Stimulated activated CD4-positive, alpha-beta T cell treated with anti-CD3 and anti-CD28 coated beads, Interleukin-12 subunit alpha, Interleukin-12 subunit beta, amount 100 ng/mL, for 4 hours (primary cell): ENCODE measurements around the gene LZIC.

Experiments
- DNase-seq: peaks from one replicate; pipeline ENCODE4 v3.0.0-alpha.2; 2020

Gene LZIC

DNA sequence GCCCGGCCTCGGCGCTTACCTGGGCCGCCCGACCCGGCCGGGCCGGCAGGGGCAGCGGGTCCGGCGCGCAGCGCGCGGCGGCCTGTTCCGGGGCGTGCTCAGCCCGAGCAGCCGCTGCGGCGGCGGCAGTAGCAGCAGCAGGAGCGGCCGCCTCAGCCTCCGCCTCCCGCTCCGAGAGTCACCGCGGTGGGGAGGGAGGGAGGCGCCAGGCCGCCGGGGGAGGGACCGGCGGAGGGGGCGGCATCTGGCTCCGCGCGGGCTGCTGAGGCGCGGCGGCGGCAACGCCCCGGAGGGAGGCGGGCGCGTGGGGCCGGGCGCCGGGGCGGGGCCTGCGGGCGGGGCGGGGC, 33.1 kb downstream of the LZIC start, which contains the start of gene CTNNBIP1:
TSS of gene CTNNBIP1 (minus strand) at position 194 of the 347 bp plus-strand sequence. CDS start 38,205 bp downstream, outside the sequence.
- no peak for DNase-seq

DNA sequence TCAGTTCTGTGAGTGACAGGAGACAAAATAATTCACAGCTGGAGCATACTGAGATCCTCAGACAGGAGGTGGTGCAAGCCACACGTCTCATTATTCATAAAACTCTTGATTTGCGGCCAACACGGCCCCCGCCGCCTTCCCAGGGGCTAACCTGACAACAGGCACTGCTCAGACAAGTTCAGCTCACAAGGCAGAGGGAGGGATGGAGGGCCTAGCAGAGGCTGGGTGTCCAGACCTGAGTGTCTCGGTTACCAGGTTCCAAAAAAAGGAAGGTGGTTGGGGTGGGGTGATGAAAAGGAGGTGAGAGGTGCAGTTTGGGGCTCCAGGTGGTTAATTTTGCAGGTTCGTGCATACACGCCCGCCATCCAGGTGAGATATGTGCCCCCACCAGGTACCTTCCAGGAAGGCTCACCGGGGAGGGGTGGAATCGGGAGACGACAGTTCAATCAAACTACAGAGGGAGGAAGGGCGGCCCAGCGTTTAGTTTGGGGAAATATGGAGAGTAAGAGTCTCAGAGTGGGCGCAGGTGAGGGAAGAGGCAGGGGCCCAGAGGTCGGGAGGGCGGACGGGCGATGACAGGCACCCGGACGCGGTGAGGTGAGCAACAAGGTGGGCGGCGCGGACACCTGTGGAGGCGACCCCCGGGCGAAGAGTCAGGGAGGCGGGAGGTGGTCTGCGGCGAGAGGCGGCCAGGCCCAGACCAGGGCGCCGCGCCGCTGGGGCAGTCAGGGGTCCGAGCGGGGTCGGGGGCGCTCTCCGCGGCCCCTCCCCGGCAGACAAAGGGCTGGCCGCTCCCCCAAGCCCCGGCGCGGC, 33.8 kb downstream of the LZIC start:
- peak; percentile 20 for DNase-seq

DNA sequence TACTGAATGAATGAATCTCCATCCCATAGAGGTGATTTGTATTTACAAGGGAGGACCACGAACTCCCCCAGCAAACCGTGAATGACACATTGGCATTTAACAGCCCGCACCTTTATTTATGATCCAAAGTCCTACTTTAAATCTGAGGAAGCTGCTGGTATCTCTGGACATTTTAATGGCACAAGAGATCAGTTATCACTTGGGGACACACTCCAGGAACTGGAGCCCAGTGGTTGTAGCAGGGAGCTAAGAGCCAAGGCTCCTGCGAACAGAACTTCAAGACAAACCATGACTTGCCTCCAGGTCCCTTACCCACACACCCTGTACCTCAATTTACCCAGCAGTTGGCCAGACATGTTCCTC, 34.3 kb downstream of the LZIC start:
- DNase-seq, result no peak

DNA sequence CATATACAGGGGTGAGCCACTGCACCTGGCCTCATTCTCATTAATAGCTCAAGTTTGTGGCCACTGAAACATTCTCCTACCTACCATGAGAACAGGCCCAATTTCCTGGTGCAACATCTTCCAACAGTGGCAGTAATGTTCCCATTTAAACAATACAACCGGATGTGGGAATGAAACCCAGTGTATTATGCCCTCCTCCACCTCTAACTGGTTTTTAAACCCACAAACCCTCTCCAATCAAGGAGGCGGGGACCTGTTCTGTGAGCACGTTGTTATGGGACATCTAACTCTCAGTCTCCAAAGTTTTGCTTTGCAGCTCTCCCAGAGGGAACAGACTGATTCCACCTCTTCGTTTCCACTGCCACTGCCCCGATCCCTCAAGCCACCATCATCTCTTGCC, 35.8 kb downstream of the LZIC start:
- no peak for DNase-seq

DNA sequence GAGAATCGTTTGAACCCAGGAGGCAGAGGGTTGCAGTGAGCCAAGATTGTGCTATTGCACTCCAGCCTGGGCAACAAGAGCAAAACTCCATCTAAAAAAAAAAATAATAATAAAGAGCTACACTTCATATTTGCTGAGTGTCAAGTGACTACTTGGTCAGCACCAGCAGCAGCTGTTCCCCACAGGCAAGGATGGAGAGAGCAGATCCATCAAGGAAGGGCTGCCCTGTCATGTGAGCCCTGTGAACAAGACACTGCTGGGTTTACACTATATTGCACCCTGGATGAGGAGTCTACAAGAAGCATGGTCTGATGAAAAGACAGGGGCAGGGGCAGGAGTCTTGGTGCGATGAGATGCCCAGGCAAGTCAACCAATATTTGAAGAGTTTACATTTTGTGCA, 36.7 kb downstream of the LZIC start:
- no peak for DNase-seq

DNA sequence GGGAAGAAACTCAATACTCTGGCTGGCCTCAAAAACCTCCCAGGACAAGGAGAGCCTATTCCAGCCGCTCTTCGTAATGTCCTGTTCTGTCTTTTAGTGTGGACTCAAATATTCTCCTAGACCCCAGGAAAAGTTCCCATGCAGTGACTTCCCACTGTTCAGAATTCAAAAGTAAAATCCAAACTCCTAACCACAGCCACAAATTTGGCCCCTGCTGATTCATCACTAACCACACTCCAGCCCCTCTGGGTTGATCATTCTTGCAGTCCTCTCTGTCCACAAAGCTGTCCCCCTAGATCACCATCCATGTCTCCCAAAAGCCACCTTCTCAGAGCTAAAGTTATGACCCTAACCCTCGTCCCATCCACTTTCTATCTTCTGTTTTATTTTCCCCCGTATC, 38.2 kb downstream of the LZIC start:
- no peak for DNase-seq

DNA sequence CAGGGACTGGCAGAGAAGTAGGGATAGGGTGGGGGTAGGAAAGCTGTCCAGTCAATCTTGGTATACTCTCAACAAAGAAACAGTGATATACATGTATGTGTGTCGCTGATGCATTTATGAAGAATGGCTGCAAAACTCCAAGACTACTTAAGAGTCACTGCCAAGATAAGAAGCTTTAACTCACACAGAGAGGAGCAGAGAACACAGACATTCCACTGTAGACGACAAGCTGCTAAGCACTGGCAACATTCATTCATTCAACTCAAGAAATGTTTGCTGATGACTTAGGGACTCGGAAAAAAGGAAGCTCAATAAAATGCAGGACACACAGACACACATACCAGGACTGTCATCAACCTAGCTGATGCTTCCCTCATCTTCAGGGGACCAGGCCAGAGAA, 38.6 kb downstream of the LZIC start:
- no peak for DNase-seq

DNA sequence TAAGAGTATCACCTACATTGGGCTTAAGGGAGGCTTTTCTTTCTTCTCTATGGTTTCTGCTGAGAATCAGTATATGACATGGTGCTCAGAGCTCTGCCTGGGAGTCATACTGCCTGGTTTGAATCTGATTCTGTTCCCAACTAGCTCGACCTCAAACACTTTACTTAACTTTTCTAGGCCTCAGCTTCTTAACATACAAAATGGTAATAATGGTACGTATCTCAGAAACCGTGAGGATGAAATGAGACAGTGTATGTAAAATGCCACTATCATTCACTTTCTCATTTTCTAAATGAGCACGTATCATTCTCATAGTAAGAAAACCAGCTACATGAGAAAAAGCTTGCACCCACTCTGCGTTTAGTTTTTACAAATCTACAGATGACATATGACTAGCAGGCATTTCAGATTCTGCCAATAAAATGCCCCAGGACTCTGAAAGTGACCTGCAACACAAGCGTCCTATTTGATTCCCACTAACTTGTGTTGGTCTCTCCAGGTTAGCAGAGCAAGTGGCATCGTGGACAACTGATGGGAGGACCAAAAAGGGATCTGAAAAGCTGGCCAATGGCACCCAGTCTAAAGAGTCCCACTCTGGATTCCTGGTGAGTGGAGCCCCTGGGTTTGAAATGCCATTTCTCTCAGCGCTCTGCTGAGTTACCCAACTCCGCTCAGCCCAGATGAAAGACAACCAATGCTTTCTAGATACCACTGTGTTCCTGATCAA, 39.2 kb downstream of the LZIC start:
- no peak for DNase-seq

DNA sequence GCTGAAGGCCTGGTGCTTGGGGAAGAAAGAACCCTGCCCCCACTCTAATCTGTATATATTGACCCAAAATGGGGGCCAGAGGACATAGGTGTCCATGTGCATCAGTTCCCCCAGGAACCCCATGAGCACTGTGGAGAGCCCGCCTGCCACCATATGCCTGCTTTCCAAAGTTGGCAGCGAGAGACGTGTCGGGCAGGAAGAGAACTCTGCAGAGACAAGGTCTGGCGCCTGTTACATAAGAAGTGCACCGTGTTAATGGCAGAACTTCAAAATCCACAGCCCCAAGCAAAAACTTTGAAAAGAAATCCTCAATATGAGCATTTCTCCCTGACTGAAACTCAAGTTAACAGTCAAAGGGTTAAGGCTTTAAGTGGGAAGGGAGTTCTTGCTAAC, 41.1 kb downstream of the LZIC start:
- no peak for DNase-seq

DNA sequence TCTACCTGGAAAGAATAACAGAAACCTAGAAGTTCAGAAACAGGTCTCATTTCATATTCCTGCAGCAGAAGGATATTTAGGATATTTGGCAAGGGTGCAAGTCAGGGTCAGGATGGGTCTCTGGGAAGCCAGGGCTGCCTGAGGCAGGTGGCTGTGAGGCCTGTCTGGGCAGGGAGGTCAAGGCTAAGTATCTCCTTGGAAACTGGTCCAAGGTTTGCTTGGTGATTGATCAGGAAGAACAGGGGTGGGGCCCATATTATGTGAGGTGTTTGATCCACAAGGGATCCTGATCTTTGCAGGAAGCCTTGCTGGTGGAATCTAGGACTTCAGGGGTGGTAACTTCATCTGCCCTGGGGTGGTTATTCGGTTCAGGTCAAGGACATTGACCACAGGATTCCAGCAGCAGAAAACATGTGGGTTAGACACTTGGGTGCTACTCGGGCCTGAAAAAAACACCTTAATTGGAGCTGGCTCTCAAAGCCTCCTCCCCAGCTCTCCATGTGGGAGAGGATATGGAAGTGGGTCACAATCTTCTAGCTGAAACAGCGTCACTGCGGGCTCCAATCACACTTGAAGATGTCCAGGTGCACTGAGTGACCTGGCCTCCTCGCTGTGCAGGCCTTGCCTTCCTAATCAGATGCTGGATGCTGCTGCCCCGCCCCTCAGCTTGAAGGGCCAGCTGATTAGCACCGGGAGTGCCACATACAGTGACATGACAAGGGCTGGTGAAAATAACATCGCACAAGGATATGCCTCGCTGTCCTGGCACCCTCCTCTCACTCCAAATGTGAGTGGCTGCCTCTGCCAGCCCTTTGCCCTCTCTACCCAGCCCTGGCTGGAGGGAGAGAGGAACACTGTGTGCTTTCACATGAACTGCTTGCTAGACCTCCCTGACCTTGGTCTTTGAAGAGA, 41.8 kb downstream of the LZIC start:
- DNase-seq, result no peak

DNA sequence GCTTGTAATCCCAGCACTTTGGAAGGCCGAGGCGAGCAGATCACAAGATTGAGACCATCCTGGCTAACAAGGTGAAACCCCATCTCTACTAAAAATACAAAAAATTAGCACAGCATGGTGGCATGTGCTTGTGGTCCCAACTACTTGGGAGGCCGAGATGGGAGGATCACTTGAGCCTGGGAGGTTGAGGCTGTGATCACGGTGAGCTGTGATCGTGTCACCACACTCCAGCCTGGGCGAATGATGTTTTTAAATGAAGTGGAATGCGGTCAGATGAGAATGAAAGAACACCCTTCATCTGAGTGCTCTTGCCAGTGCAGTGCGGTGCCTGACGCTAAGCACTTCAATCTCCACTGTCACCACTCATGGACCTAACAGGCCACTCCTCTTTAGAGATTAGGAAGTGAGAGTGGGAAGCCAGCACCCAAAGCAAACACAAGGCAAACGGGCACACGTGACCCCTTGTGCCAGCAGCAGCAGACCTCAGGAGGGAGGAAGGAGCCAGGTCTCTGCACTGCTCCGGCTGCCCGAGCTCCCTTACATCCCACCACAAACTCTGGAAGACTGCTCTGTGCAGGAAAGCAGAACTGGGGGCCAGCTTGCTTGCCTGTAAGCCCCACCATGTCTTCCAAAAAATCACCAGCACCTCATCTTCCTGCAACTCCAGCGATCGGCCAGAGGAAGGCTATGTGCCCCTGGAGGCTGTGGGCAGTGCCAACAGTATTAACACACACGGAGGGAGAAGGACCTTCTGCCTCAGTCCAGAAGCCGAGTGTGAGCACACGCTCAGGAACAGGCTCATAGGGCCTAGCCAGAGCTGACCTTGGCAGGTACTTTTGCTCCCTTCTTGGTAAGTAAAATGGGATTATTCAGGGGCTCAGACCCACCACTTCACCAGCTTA, 42.8 kb downstream of the LZIC start:
- DNase-seq, result no peak

DNA sequence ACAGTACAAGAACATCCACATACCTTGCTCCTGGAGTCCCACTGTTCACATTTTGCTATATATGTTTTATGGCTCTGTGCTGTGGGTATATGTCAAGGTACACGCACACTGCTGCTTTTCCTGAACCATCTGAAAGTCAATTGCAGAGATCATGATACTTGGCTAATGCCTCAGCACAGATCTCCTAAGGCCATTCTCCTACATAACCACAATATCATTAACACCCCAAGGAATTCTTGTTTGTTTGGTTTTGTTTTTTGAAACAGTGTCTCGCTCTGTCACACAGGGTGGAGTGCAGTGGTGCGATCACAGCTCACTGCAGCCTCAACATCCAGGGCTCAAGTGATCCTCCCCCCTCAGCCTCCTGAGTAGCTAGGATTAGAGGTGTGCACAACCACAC, 49.1 kb downstream of the LZIC start:
- no peak for DNase-seq

DNA sequence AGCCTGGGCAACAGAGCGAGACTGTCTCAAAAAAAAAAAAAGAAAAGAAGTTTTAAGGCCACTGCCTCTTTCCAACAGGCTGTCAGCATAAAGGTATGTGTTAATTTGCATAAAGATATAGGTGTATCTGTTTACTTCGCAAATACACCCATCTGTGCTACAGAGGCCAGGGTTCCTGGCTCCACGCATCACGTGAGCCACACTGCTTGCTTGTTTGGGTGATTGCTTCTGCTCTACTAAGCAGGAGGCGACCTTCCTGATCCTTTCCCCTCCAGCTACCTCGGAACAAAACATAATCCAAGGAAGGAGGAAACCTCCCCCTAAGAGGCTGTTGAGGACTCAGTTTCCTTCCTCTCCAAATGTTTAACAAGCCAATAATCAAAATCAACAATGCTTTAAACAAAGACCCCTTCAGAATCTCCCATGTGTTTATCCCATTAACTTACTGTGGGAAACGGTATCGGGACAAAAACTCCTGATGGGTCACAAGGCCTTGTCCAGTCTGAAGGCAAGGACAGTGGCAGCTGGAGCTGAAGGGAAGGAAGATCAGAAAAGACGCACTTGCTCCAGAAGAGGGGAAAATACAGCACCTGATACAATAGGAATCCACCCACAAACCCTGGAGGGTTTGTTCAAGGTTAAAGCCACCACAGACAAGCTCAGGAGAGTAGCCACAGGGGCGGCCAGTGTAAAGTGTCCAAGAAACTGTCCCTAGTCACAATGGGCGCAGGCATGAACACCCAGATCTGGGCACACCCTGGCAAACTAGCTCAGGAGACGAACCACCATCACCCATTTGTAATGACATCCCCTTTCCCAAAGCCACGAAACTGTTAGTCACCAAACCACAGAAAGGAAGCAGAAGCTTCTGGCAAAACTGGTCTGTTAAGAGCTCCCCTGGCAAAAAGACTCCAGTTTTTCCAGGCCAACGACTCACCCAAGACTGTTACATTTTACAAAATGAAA, 50.3 kb downstream of the LZIC start:
- DNase-seq, result no peak

DNA sequence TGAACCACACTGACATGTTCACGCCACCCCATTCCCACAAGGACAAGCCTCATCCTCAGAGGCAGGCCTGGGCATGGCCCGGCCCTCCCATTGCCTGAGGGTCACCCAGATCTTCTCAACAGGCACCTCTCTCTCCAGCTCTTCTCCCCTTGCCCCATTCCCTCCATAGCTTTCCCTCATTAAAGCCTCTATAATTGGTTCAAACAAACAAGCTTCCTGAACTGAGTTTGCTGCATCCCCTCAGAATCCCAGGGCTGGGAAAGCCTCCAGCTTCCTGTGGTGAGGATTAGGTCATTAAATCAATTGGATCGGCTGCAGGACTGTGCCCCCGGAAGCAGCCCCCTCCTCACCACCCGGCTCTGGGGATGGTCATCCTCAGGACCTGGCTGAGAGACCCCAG, 52.0 kb downstream of the LZIC start:
- DNase-seq, result no peak

DNA sequence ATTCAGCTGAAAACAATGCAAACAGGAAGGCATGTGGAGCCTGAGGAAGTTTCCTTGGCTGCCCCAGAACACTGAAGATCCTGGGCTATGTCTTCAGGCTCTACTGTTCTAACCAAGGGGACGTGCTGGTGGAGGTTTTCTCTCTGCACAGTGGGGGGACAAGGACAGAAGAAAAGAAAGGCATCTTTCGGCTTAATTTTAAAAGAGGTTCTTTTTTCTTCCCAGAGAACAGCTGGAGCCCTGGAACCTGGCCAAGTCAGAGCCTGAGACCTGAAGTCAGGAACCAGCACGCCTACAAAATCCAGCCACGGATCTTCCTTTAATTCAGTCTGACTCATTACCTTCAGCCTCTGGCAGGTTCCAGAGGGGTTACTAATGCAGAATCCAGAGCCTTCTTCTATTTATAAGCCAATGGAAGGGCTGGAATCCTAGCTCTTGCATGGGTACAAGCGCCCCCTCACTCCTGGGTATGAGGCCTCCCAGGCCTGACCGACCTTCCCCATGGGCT, 52.9 kb downstream of the LZIC start:
- no peak for DNase-seq

DNA sequence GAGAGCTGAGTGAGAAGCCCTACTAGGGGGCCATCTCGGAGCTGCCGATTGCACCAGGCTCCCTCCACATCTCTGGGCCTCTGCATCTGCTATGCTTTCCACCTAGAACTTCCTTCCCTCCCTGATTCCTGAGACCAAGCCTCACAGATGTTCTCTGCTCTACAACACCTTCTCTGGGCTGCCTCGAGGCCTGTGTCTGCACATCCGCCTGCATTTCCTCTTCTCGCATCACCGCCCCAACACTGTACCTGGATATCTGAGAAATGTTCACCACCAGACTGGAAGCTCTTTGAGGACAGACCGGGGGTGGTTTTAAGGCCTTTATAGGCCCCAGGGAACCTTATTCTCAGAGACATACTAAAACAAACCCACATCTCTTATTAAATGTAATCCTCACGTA, 53.8 kb downstream of the LZIC start:
- no peak for DNase-seq

DNA sequence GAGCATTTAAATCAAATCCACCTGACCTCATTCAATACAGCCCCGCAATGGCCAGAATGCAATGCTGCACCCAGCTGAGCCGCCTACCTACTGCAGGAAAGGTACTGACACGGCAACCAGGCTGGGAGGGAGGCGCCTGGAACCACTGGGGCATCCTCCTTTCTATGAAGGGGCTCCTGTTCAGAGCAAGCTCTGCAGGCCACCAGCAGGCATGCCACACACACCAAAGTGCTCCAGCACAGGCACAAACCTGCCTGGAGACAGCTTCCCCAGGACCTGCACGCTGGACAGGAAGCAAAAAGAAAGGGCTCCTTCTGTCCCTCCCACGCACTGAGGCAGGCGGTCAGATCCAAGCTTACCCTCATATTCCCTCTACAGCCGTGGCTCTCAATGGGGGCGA, 54.3 kb downstream of the LZIC start:
- no peak for DNase-seq

DNA sequence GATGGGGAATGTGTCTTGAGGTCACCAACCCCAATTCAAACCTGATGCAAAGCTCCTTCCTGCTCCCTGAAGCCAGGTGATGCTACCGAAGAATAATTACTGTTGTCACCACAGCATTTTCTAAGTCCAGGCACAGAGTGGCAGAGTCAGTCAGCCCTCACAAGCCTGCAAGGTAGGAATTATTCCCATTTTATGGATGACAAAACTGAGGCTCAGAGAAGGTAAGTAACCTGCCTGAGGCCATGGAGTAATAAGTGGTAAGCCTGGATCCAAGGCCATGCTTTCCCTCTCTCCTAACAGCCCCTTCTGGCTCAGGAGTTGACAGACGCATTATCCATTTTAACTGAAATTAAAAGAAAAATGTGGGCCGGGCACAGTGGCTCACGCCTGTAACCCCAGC, 56.1 kb downstream of the LZIC start:
- no peak for DNase-seq

DNA sequence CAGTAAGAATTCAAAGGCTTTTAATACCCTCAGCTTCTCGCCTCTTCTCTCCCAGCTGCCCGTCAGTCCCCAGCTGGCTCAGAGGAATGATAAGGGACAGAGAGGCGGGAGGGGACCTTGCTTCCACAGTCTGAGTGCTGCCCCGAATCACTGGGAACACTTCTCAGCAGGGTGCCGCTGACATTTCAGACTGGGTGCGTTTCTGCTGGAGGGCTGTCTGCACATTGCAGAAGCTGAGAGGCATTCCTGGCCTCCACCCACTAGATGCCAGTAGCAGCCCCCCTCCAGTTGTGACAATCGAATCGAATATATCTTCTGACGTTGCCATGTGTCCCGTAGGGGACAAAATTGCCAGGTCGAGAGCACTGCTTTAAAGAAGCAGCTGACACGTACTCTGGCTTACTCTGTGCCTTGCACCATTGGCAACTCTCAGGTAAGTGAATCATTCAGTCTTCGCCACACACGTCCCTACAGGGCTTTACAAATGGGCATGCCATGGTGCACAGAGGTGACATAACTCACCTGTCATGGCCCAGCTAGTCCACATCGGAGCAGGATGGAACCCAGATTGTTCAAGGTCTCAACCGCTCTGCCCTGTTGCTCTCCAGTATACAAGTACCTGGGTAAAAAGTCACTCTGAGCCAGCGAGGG, 57.0 kb downstream of the LZIC start:
- DNase-seq, result no peak

DNA sequence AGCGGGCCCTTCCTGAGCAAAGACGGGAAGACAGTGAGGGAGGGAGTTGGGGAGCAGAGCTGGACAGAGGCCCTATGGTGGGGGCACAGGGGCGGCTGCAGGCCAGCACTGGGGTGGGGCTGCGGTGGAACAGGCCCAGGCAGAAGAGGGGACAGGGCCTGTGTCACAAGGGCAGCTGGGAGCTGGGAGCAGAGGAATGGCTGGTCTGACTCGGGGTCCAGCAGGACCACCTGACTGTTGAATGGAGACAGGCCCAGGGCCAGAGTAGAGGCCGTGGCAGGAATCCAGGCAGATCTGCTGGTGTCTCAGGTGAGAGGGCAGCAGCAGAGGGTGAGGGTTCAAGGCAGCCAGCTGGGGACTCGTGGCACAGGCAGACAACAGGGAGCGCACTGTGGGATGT, 58.4 kb downstream of the LZIC start:
- DNase-seq, result no peak
